ENCODE results near the gene EYS. TPM values are rescaled to one million over a fixed set of nuclear protein-coding genes. Genes with fewer than 3 reads are reported as not detected.

The EYS gene
- total and polyA plus RNA-seq, 2 experiments from 2014 or later = under 0.01 to 0.15 TPM

DNA sequence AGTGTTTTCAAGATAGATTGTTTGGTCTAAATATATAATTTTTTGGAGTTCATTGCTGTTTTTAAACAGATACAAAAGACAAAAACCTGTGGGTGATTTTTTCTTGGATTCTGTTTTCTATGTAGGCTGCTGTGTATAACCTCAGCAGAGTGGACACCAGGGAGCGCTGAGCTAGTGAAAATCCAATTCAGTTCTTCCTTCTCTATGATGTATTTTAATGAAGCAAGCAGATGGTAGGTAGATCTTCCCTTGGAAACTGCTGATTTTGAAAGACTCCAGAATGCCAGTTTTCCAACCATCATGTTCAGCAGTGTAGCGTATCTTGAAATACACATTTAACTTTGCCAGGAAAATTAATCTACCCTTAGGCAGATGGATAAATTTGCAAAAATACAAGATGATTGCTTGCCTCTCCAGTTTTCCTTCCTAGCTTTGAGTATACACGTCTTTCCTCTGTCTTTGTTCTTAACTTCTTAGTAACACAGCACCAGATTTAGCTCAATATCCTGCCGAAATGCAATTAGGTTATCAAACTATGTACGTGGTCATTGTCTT, 1893.4 kb downstream of the EYS start:
- no peak overlapping the region for H3K27ac ChIP-seq
- TF ChIP-seq, protein P1, sequence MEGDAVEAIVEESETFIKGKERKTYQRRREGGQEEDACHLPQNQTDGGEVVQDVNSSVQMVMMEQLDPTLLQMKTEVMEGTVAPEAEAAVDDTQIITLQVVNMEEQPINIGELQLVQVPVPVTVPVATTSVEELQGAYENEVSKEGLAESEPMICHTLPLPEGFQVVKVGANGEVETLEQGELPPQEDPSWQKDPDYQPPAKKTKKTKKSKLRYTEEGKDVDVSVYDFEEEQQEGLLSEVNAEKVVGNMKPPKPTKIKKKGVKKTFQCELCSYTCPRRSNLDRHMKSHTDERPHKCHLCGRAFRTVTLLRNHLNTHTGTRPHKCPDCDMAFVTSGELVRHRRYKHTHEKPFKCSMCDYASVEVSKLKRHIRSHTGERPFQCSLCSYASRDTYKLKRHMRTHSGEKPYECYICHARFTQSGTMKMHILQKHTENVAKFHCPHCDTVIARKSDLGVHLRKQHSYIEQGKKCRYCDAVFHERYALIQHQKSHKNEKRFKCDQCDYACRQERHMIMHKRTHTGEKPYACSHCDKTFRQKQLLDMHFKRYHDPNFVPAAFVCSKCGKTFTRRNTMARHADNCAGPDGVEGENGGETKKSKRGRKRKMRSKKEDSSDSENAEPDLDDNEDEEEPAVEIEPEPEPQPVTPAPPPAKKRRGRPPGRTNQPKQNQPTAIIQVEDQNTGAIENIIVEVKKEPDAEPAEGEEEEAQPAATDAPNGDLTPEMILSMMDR (IDR thresholded peaks at IDR 0.05; ENCODE audit: low read depth, low read length) = peak; percentile 18

DNA sequence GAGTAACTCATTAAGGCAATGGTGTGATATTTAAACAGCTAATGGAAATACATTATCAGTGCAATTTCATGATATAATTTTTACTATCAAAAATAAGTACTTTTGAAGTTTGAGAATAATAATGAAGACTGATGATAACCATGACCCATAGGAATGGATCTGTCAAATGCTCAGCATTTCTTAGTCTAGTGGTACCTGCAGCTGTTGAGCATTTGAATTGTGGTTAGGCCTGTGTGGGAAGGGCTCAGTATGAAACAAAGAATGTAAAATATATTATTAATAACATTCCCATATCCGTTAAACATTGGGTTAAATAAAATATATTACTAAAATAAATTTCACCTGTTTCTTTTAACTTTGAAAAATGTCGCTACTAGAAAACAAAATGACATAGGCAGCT, 1898.5 kb downstream of the EYS start:
- H3K9me3 ChIP-seq (ENCODE audit: low read depth) = no peaks in the 10 kb centered on the region
- no peaks in the 10 kb centered on the region for H3K27me3 ChIP-seq
- TF ChIP-seq, protein P1 (IDR thresholded peaks at IDR 0.05; ENCODE audit: low read depth, low read length) = no peak
- no peaks in the 10 kb centered on the region for H3K4me1 ChIP-seq (ENCODE audit: low read depth)
- H3K4me3 ChIP-seq = no peak overlapping the region
- H3K27ac ChIP-seq = no peak overlapping the region
- no peak for DNase-seq (ENCODE audit: low read depth in 1 of 2, low spot score in 1 of 2)
- H3K36me3 ChIP-seq = no peaks in the 10 kb centered on the region

More for the DNA sequence above, 1893.4 kb downstream of the EYS start:
- Histone ChIP-seq H3K4me3 (no peak overlapping the region), H3K36me3 (no peaks in the 10 kb centered on the region), H3K27me3 (no peaks in the 10 kb centered on the region), H3K4me1 (ENCODE audit: low read depth) (no peaks in the 10 kb centered on the region), H3K9me3 (ENCODE audit: low read depth) (no peaks in the 10 kb centered on the region)
- no peak for DNase-seq (ENCODE audit: low read depth in 1 of 2, low spot score in 1 of 2)

DNA sequence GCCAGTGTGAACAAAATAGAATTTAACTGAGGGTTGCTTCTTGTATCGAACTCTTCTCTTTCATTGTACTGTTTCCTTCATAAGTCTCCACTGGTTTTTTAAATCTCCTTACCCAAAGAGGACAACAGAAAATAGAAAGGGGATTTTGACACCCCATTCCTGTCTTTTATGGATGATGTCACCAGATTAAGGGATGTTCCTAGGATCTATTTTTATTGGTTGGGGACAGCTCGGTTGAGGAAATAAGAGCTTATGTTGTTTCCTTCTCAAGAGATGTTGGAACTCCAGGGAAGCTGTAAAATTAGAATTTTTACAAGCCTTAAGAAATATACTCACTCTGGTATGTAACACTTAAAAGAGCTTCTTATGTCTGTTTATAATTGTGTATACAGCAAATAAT, 1900.0 kb downstream of the EYS start:
- no peaks in the 10 kb centered on the region for H3K4me1 ChIP-seq (ENCODE audit: low read depth)
- no peaks in the 10 kb centered on the region for H3K36me3 ChIP-seq
- no peaks in the 10 kb centered on the region for H3K27me3 ChIP-seq
- TF ChIP-seq, protein P1 (IDR thresholded peaks at IDR 0.05; ENCODE audit: low read depth, low read length) = no peak
- H3K9me3 ChIP-seq (ENCODE audit: low read depth) = no peaks in the 10 kb centered on the region
- no peak overlapping the region for H3K4me3 ChIP-seq
- no peak overlapping the region for H3K27ac ChIP-seq
- DNase-seq (ENCODE audit: low read depth in 1 of 2, low spot score in 1 of 2) = no peak

DNA sequence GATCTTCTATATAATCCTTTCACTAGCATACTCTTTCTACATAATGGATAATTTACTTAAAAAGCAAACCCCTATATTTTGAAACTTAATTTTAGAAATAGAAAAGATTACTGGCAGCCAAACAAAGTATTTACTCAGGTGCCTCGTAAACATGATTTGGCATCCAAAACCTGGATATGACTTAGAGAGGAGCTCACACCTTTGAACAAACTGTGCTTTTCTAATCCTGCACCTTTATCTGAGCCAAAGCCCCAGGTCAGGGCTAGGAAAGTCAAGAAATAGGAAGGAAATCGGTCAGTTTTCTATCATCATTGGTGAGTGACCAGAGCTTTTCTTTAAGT, 1900.5 kb downstream of the EYS start:
- Histone ChIP-seq H3K36me3 (no peaks in the 10 kb centered on the region), H3K9me3 (ENCODE audit: low read depth) (no peaks in the 10 kb centered on the region), H3K4me1 (ENCODE audit: low read depth) (no peaks in the 10 kb centered on the region), H3K4me3 (no peak overlapping the region), H3K27ac (no peak overlapping the region), H3K27me3 (no peaks in the 10 kb centered on the region)
- TF ChIP-seq, protein P1 (IDR thresholded peaks at IDR 0.05; ENCODE audit: low read depth, low read length) = no peak
- no peak for DNase-seq (ENCODE audit: low read depth in 1 of 2, low spot score in 1 of 2)

DNA sequence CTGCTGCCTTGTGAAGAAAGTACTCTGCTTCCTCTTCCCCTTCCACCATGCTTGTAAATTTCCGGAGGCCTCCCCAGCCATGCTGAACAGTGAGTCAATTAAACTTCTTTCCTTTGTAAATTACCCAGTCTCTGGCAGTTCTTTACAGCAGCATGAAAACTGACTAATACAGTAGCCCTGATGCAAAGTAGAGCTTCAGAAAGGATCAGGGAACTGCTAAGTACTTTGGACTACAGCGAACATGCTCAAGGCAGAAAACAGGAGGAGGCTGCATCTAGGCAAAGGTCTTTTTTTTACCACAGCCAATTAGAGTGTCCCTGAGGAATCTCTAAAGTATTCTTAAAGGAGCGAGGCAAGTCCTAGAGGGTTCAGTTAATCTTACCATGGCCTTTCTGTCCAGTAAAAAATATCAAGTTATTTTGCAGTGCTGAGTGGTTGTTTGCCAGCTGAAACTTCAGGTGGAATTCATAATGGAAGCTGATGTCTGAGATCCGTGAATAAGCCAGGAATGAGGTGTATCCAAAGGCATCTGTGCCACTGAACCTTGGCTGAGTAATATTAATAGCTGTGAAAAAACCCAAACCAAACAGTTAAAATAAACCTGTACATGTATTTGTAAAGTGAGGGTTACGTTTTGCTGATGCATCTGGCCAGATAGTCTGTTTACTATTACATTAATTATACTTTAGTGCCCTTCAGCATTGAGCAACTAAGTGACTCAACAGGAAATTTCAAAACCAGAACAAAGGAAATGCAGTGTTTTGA, 1901.0 kb downstream of the EYS start:
- TF ChIP-seq, protein P1 (IDR thresholded peaks at IDR 0.05; ENCODE audit: low read depth, low read length) = no peak
- Histone ChIP-seq H3K4me1 (ENCODE audit: low read depth) (no peaks in the 10 kb centered on the region), H3K27ac (no peak overlapping the region), H3K9me3 (ENCODE audit: low read depth) (no peaks in the 10 kb centered on the region), H3K27me3 (no peaks in the 10 kb centered on the region), H3K4me3 (no peak overlapping the region), H3K36me3 (no peaks in the 10 kb centered on the region)
- peak in 1 of 2 donors; percentile 83 for DNase-seq (ENCODE audit: low read depth in 1 of 2, low spot score in 1 of 2)

Data from cardiac muscle cell (in vitro differentiated cells and primary cell).